Measurements from ENCODE around the gene TEKT5. TPM values are rescaled to one million over a fixed set of nuclear protein-coding genes. Genes with fewer than 3 reads are reported as not detected.
"Not testable (repeated sequence)": the region's sequence is repeated elsewhere in the genome, so short reads cannot be mapped to it uniquely, and the experiment has no call there.

The TEKT5 gene
- total RNA-seq, 1 experiment from 2014 or later: not detected

DNA sequence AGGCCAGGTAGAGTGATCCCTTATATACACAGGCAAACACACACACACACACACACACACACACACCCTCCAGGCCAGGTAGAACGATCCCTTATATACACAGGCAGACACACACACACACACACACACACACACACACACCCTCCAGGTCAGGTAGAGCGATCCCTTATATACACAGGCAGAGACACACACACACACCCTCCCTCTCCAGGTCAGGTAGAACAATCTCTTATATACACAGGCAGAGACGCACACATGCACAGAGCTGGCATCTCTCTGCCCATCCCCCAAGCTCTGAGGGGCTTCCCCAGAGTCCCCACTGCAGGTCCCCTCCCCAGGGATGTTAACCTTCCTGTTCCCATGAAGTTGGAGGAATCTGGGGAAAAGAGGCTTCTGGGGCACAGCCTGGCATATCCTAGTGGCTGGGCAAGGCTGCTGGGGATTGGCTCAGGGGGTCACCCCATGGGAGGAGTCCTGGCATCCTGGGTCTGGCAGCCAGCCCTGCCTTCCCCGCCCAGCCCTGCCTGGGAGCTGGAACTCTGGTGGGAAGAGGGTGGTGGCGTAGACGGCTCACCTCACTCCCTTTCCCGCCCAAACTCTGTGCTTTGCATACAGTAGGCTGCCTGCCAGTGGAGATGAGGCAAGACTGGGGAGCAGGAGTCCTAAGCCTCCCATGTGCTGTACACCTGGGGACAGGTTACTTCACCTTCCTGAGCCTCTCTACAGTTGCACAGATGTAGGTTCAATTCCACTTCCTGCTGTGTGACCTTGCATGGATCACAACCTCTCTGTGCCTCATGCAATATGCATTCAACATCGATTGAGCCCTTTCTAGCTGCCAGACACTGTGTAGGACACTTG lies 41.8 kb downstream of the TEKT5 start:
- peaks cover 14% of the 10 kb centered on the region for H3F3A ChIP-seq (ENCODE audit: insufficient read depth, low read depth)
- no peaks in the 10 kb centered on the region for H3K27me3 ChIP-seq (ENCODE audit: insufficient read depth, low read depth)
- no peak for TF ChIP-seq CTCF (conservative IDR thresholded peaks at IDR 0.05)
- TF ChIP-seq EZH2 (IDR thresholded peaks at IDR 0.05; ENCODE audit: low read depth): no peak
- intact Hi-C loops (cut with micrococcal nuclease; ENCODE audit: unreplicated experiment): loop anchor here (2.0 kb wide), 1 partner anchor 74 kb away; no protein-coding TSS in a partner anchor
- peaks cover 8% of the 10 kb centered on the region; the same call in 1 of the 2 replicates for H3K4me1 ChIP-seq (replicated peaks; ENCODE audit: insufficient read depth)
- ChIA-PET POLR2A (ENCODE audit: unreplicated experiment) (interaction anchor here (0.5 to 0.9 kb wide), 6 partner anchors 21 to 1573 kb away, joined by 3 to 7 read pairs (median 4); no protein-coding TSS in a partner anchor), CTCF (interaction anchor here (0.5 kb wide), 1 partner anchor 84 kb away, joined by 3 read pairs; no protein-coding TSS in a partner anchor)
- H3K27ac ChIP-seq: peak overlapping the region; percentile 73
- H3K4me2 ChIP-seq: peak overlapping the region; percentile 75
- DNase-seq: peak; percentile 87 to 95
- no peaks in the 10 kb centered on the region for H3K79me2 ChIP-seq (ENCODE audit: low read depth)
- no peak overlapping the region for H2AFZ ChIP-seq
- no peaks in the 10 kb centered on the region for H3K36me3 ChIP-seq (ENCODE audit: low read depth)
- peak overlapping the region; percentile 51 for H3K4me3 ChIP-seq
- H4K20me1 ChIP-seq (ENCODE audit: insufficient read depth): no peaks in the 10 kb centered on the region
- H3K9me2 ChIP-seq (ENCODE audit: insufficient read depth): no peaks in the 10 kb centered on the region
- no peaks in the 10 kb centered on the region for H3K9me3 ChIP-seq (ENCODE audit: insufficient read depth, low read depth)
- no TSS peak for BruUV-seq (replicated peaks)

GRCh38 chr16:10649098-10649497 lies 45.6 kb downstream of the TEKT5 start:
- H4K20me1 ChIP-seq (ENCODE audit: insufficient read depth); H3K4me3 ChIP-seq; H3K27ac ChIP-seq; POLR2A ChIA-PET (ENCODE audit: unreplicated experiment); H3K36me3 ChIP-seq (ENCODE audit: low read depth); H2AFZ ChIP-seq; H3K9me2 ChIP-seq (ENCODE audit: insufficient read depth); H3K9me3 ChIP-seq (ENCODE audit: insufficient read depth, low read depth); H3K27me3 ChIP-seq (ENCODE audit: insufficient read depth, low read depth); CTCF ChIA-PET; DNase-seq; H3F3A ChIP-seq (ENCODE audit: insufficient read depth, low read depth); H3K4me1 ChIP-seq (replicated peaks; ENCODE audit: insufficient read depth); H3K79me2 ChIP-seq (ENCODE audit: low read depth); H3K4me2 ChIP-seq; intact Hi-C loops (cut with micrococcal nuclease; ENCODE audit: unreplicated experiment); BruUV-seq (replicated peaks): not testable (repeated sequence)

DNA sequence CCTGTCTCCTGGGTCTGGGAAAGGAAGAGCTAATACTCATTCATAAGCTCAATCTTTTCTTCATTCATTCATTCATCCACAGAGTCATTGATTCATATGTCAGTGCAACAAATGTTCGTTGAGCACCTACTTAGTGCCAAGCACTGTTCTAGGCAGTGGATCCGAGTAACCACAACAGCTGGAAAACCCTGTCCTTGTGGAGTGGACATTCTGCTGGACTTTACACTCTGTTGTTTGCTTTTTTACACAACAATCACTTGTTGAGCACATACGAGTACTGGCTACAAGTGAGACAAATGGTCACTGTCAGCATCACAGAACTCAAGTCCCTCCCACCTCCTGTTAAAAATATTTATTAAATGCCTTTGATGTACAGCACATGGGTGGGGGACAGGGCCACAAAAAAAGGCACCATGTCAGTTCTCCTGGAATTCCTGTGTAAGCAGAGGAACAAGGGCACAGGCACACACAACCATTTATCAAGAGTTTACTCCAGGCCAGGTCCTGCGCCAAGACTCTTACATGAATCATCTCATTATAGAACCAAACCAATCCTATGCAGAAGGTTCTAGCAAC lies 46.9 kb downstream of the TEKT5 start:
- Histone ChIP-seq H3K4me1 (replicated peaks; ENCODE audit: insufficient read depth) (no peaks in the 10 kb centered on the region; the same call in 1 of the 2 replicates), H3K4me3 (no peak overlapping the region), H3K36me3 (ENCODE audit: low read depth) (no peaks in the 10 kb centered on the region), H4K20me1 (ENCODE audit: insufficient read depth) (no peaks in the 10 kb centered on the region), H2AFZ (no peak overlapping the region), H3K79me2 (ENCODE audit: low read depth) (no peaks in the 10 kb centered on the region), H3K27ac (no peak overlapping the region), H3F3A (ENCODE audit: insufficient read depth, low read depth) (no peaks in the 10 kb centered on the region), H3K9me2 (ENCODE audit: insufficient read depth) (no peaks in the 10 kb centered on the region), H3K9me3 (ENCODE audit: insufficient read depth, low read depth) (no peaks in the 10 kb centered on the region), H3K4me2 (no peak overlapping the region), H3K27me3 (ENCODE audit: insufficient read depth, low read depth) (no peaks in the 10 kb centered on the region)
- CTCF ChIA-PET: no interaction called here
- POLR2A ChIA-PET (ENCODE audit: unreplicated experiment): no interaction called here
- TF ChIP-seq CTCF (conservative IDR thresholded peaks at IDR 0.05) (no peak), EZH2 (IDR thresholded peaks at IDR 0.05; ENCODE audit: low read depth) (no peak)
- DNase-seq: no peak
- no TSS peak for BruUV-seq (replicated peaks)
- intact Hi-C loops (cut with micrococcal nuclease; ENCODE audit: unreplicated experiment): no loop called here

Data from PC-9 (cell line).